ENCODE results near the gene LYZL4.

Gene LYZL4

DNA sequence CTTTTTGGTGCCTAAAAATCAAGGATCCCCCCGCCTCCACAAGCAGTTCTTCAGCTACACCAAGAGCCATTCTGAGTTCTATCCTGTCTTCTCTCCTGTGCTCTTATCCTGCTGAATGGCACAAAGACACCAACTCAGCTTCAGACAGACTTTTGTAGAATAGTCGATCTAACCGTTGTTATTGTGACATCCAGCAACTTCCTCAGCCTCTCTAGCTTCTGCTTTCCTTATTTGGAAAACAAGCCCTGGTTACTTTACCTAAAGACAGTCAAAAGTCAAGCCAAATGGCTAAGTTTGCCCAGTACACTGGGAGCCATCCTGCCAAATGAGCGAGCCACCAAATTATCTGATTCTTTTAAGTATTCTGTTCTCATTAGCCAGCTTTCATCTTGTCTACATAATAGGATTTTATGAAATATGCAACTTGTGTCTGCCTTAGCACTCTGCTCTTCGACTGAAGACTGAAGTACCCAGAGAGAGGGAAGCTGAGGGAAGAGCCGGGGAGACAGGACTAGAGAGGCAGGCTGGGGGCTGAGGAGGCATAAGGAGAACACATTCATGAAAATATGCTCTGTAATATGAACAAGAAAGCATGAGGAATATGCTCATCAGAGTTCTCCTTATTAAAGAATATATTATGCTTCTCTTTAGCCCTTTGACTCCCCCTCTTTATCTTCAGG, 35.1 kb downstream of the LYZL4 start:
- H3K9me3 ChIP-seq (ENCODE audit: control insufficient read depth in 2 of 2, low read length in 2 of 2), result no peaks in the 10 kb centered on the region
- no peak overlapping the region for H3K9ac ChIP-seq (ENCODE audit: low read depth in 1 of 2, low read length in 2 of 2)
- H3K27ac ChIP-seq (ENCODE audit: low read depth in 2 of 2, low read length in 2 of 2), result no peak overlapping the region
- no peak overlapping the region for H3K4me3 ChIP-seq (ENCODE audit: low read length in 2 of 2)
- H3K27me3 ChIP-seq (ENCODE audit: control insufficient read depth in 2 of 2, insufficient read depth in 2 of 2, low read length in 2 of 2), result no peaks in the 10 kb centered on the region
- no peaks in the 10 kb centered on the region for H3K4me1 ChIP-seq (ENCODE audit: control insufficient read depth in 2 of 2, insufficient read depth in 2 of 2, low read length in 2 of 2)
- H3K36me3 ChIP-seq (ENCODE audit: control insufficient read depth in 2 of 2, insufficient read depth in 2 of 2, low read length in 2 of 2), result no peaks in the 10 kb centered on the region

DNA sequence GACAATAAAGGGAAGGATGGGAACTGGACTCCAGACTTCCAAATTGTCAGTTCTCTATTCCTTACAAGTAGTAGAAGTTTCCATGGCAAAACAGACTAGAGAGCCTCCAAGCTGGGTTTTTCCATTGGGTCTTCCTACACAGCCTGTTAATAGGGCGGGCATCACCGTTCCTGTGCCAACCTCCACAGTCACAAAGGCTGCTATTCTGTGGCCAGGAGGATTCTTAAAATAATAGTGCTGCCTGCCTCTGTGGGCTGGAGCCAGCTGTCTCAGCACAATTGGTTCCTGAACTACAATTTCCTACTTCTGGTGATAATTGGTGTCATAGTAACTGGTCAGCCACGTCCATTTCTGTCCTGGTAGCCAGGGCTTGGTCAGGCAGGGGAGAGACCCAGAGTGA, 38.6 kb downstream of the LYZL4 start:
- H3K9me3 ChIP-seq (ENCODE audit: control insufficient read depth in 2 of 2, low read length in 2 of 2), result no peaks in the 10 kb centered on the region
- no peaks in the 10 kb centered on the region for H3K36me3 ChIP-seq (ENCODE audit: control insufficient read depth in 2 of 2, insufficient read depth in 2 of 2, low read length in 2 of 2)
- no peaks in the 10 kb centered on the region for H3K4me1 ChIP-seq (ENCODE audit: control insufficient read depth in 2 of 2, insufficient read depth in 2 of 2, low read length in 2 of 2)
- H3K27me3 ChIP-seq (ENCODE audit: control insufficient read depth in 2 of 2, insufficient read depth in 2 of 2, low read length in 2 of 2), result no peaks in the 10 kb centered on the region
- H3K4me3 ChIP-seq (ENCODE audit: low read length in 2 of 2), result no peak overlapping the region
- H3K27ac ChIP-seq (ENCODE audit: low read depth in 2 of 2, low read length in 2 of 2), result no peak overlapping the region
- H3K9ac ChIP-seq (ENCODE audit: low read depth in 1 of 2, low read length in 2 of 2), result no peak overlapping the region

DNA sequence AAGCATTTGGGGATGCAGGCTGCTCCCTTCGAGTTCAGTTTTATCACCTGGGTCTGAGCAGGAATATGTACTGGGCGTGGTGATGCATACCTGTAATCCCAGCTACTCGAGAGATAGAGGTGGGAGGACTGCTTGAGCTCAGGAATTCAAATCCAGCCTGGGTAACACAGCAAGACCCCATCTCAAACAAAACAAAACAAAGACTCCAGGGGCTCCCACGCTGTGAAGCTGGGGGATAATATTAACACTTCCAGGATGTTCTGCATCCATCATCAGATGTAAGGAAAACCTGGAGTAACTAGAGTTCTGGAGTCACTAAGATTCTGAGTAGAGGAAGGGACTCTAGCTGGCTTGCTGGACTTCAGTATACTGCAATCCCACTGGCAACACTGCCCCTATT, 40.6 kb downstream of the LYZL4 start:
- Histone ChIP-seq H3K4me1 (ENCODE audit: control insufficient read depth in 2 of 2, insufficient read depth in 2 of 2, low read length in 2 of 2) (no peaks in the 10 kb centered on the region), H3K27ac (ENCODE audit: low read depth in 2 of 2, low read length in 2 of 2) (no peak overlapping the region), H3K9ac (ENCODE audit: low read depth in 1 of 2, low read length in 2 of 2) (no peak overlapping the region), H3K9me3 (ENCODE audit: control insufficient read depth in 2 of 2, low read length in 2 of 2) (no peaks in the 10 kb centered on the region), H3K36me3 (ENCODE audit: control insufficient read depth in 2 of 2, insufficient read depth in 2 of 2, low read length in 2 of 2) (no peaks in the 10 kb centered on the region), H3K27me3 (ENCODE audit: control insufficient read depth in 2 of 2, insufficient read depth in 2 of 2, low read length in 2 of 2) (no peaks in the 10 kb centered on the region), H3K4me3 (ENCODE audit: low read length in 2 of 2) (no peak overlapping the region)

DNA sequence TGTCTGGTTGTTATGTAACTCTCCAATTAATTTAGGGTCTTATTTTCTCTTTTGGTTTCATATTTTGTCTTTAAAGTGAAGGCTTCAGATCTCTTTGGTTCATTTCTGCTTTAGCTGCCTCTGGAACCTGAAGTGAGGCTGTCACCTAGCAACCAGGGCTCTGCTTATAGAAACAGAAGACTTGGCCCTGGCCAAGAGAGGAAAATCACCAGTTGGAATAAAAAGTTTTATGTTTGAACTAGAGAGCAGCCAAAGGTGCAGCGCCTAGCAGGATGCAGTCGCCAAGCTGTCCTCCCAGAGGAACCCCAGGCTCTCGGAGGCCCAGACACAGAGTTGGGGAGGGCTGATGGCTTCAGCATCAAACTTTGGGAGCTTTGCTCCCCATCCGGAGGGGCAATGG, 41.1 kb downstream of the LYZL4 start:
- Histone ChIP-seq H3K36me3 (ENCODE audit: control insufficient read depth in 2 of 2, insufficient read depth in 2 of 2, low read length in 2 of 2) (no peaks in the 10 kb centered on the region), H3K27ac (ENCODE audit: low read depth in 2 of 2, low read length in 2 of 2) (no peak overlapping the region), H3K9ac (ENCODE audit: low read depth in 1 of 2, low read length in 2 of 2) (no peak overlapping the region), H3K4me3 (ENCODE audit: low read length in 2 of 2) (no peak overlapping the region), H3K27me3 (ENCODE audit: control insufficient read depth in 2 of 2, insufficient read depth in 2 of 2, low read length in 2 of 2) (no peaks in the 10 kb centered on the region), H3K9me3 (ENCODE audit: control insufficient read depth in 2 of 2, low read length in 2 of 2) (no peaks in the 10 kb centered on the region), H3K4me1 (ENCODE audit: control insufficient read depth in 2 of 2, insufficient read depth in 2 of 2, low read length in 2 of 2) (no peaks in the 10 kb centered on the region)

DNA sequence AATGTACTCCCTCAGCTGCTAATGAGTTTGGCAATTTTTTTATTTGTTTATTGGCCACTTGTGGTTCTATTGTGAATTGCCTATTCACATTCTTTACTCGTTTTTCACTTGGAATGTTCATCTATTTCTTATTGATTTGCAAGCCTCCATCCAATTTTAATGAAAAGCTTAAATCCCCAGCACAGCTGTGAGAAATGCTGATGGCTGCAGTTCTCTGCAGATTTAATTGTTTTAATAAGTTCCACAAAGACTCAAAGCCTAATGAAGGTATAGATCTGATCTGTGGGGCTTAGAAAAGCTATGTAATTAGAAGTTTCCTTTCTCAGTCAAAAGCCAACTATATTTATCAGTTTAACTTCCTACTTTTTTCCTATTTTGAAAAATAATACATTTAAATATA, 41.5 kb downstream of the LYZL4 start:
- Histone ChIP-seq H3K36me3 (ENCODE audit: control insufficient read depth in 2 of 2, insufficient read depth in 2 of 2, low read length in 2 of 2) (no peaks in the 10 kb centered on the region), H3K4me3 (ENCODE audit: low read length in 2 of 2) (no peak overlapping the region), H3K27me3 (ENCODE audit: control insufficient read depth in 2 of 2, insufficient read depth in 2 of 2, low read length in 2 of 2) (no peaks in the 10 kb centered on the region), H3K27ac (ENCODE audit: low read depth in 2 of 2, low read length in 2 of 2) (no peak overlapping the region), H3K9me3 (ENCODE audit: control insufficient read depth in 2 of 2, low read length in 2 of 2) (no peaks in the 10 kb centered on the region), H3K4me1 (ENCODE audit: control insufficient read depth in 2 of 2, insufficient read depth in 2 of 2, low read length in 2 of 2) (no peaks in the 10 kb centered on the region), H3K9ac (ENCODE audit: low read depth in 1 of 2, low read length in 2 of 2) (no peak overlapping the region)

DNA sequence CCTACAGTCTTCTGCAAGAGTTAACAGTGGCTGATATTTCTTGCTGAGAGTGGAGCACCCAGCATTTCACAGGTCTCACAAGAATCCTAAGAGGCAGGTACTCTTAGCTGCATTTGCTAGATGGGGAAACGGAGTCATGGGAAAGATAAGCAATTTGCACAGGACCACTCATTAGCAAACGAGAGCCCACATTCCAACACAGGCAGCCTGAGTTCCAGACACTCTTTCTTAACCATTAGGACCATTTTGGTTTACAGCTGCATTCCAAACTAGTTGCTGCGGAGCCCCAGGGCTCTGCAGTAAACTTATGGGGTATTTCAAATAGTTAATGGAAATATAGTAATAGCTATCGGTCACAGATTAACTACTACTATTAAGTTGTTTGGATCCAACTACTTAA, 42.5 kb downstream of the LYZL4 start:
- Histone ChIP-seq H3K27me3 (ENCODE audit: control insufficient read depth in 2 of 2, insufficient read depth in 2 of 2, low read length in 2 of 2) (no peaks in the 10 kb centered on the region), H3K9ac (ENCODE audit: low read depth in 1 of 2, low read length in 2 of 2) (no peak overlapping the region), H3K4me1 (ENCODE audit: control insufficient read depth in 2 of 2, insufficient read depth in 2 of 2, low read length in 2 of 2) (no peaks in the 10 kb centered on the region), H3K27ac (ENCODE audit: low read depth in 2 of 2, low read length in 2 of 2) (no peak overlapping the region), H3K9me3 (ENCODE audit: control insufficient read depth in 2 of 2, low read length in 2 of 2) (no peaks in the 10 kb centered on the region), H3K4me3 (ENCODE audit: low read length in 2 of 2) (no peak overlapping the region), H3K36me3 (ENCODE audit: control insufficient read depth in 2 of 2, insufficient read depth in 2 of 2, low read length in 2 of 2) (no peaks in the 10 kb centered on the region)

DNA sequence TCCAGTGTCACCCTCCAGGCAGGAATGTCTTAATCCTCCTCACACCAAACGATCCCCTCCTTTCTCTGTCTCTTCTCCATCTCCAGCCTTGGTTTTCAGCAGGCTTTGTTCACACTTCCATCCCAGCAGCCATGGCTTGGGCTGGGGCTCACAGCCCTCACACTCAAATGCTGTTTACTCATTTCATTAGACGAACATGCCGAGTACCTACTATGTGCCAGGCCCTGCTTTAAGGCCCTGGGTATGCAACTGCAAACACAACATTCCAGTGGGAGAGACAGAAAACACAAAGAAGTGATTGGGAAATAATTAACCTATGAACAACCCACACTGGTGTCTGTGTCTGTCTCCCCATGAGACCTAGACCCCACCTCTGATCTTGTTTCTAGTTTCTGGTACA, 43.9 kb downstream of the LYZL4 start:
- Histone ChIP-seq H3K27me3 (ENCODE audit: control insufficient read depth in 2 of 2, insufficient read depth in 2 of 2, low read length in 2 of 2) (no peaks in the 10 kb centered on the region), H3K36me3 (ENCODE audit: control insufficient read depth in 2 of 2, insufficient read depth in 2 of 2, low read length in 2 of 2) (no peaks in the 10 kb centered on the region), H3K27ac (ENCODE audit: low read depth in 2 of 2, low read length in 2 of 2) (no peak overlapping the region), H3K4me1 (ENCODE audit: control insufficient read depth in 2 of 2, insufficient read depth in 2 of 2, low read length in 2 of 2) (no peaks in the 10 kb centered on the region), H3K9ac (ENCODE audit: low read depth in 1 of 2, low read length in 2 of 2) (no peak overlapping the region), H3K4me3 (ENCODE audit: low read length in 2 of 2) (no peak overlapping the region), H3K9me3 (ENCODE audit: control insufficient read depth in 2 of 2, low read length in 2 of 2) (no peaks in the 10 kb centered on the region)

DNA sequence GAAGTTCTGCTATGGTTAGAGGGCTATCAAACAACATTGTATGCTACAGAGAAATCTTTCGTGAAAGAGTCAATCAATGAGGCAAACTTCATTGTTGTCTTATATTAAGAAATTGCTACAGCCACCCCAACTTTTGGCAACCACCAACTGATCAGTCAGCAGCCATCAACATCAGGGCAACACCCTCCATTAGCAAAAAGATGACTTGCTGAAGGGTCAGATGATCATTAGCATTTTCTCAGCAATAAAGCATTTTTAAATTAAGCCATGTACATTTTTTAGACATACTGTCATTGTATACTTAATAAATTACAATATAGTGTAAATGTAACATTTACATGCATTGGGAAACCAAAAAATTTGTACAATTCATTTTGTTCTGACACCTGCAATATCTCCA, 53.1 kb downstream of the LYZL4 start:
- no peaks in the 10 kb centered on the region for H3K36me3 ChIP-seq (ENCODE audit: control insufficient read depth in 2 of 2, insufficient read depth in 2 of 2, low read length in 2 of 2)
- H3K9me3 ChIP-seq (ENCODE audit: control insufficient read depth in 2 of 2, low read length in 2 of 2), result no peaks in the 10 kb centered on the region
- H3K27me3 ChIP-seq (ENCODE audit: control insufficient read depth in 2 of 2, insufficient read depth in 2 of 2, low read length in 2 of 2), result no peaks in the 10 kb centered on the region
- no peak overlapping the region for H3K4me3 ChIP-seq (ENCODE audit: low read length in 2 of 2)
- no peak overlapping the region for H3K9ac ChIP-seq (ENCODE audit: low read depth in 1 of 2, low read length in 2 of 2)
- H3K27ac ChIP-seq (ENCODE audit: low read depth in 2 of 2, low read length in 2 of 2), result no peak overlapping the region
- no peaks in the 10 kb centered on the region for H3K4me1 ChIP-seq (ENCODE audit: control insufficient read depth in 2 of 2, insufficient read depth in 2 of 2, low read length in 2 of 2)

DNA sequence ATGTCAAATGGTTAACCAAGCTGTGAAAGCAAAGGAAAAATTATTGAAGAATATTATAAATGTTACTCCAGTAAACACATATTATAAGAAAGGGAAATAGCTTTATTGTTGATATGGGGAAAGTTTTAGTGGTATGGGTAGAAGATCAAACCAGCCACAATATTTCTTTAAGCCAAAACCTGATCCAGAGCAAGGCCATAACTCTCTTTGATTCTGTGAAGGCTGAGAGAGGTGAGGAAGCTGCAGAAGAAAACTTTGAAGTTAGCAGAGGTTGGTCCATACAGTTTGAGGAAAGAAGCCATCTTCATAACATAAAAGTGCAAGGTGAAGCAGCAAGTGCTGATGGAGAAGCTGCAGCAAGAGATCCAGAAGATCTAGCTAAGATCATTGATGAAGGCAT, 54.8 kb downstream of the LYZL4 start:
- Histone ChIP-seq H3K4me3 (ENCODE audit: low read length in 2 of 2) (no peak overlapping the region), H3K4me1 (ENCODE audit: control insufficient read depth in 2 of 2, insufficient read depth in 2 of 2, low read length in 2 of 2) (no peaks in the 10 kb centered on the region), H3K9me3 (ENCODE audit: control insufficient read depth in 2 of 2, low read length in 2 of 2) (no peaks in the 10 kb centered on the region), H3K27me3 (ENCODE audit: control insufficient read depth in 2 of 2, insufficient read depth in 2 of 2, low read length in 2 of 2) (no peaks in the 10 kb centered on the region), H3K9ac (ENCODE audit: low read depth in 1 of 2, low read length in 2 of 2) (no peak overlapping the region), H3K36me3 (ENCODE audit: control insufficient read depth in 2 of 2, insufficient read depth in 2 of 2, low read length in 2 of 2) (no peaks in the 10 kb centered on the region), H3K27ac (ENCODE audit: low read depth in 2 of 2, low read length in 2 of 2) (no peak overlapping the region)

DNA sequence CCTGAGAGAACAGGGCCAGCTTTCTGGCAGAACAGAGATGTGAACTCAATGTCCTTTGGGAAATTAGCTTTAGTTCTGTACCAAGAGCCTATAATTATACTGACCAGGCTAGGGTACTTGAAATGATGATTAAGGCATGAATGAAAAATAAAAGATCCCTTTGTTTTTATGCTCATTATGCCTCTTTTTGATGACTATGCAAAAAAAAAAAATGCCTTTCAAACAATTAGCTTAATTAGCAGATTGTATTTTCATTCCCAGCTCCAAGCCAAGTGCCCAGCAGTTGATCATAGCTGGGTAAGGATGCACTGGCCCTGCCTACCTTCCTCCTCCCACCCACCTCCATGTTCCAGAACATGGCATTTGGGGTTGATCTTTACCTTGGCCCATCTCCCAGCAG, 56.8 kb downstream of the LYZL4 start:
- Histone ChIP-seq H3K9ac (ENCODE audit: low read depth in 1 of 2, low read length in 2 of 2) (no peak overlapping the region), H3K4me1 (ENCODE audit: control insufficient read depth in 2 of 2, insufficient read depth in 2 of 2, low read length in 2 of 2) (no peaks in the 10 kb centered on the region), H3K27ac (ENCODE audit: low read depth in 2 of 2, low read length in 2 of 2) (no peak overlapping the region), H3K4me3 (ENCODE audit: low read length in 2 of 2) (no peak overlapping the region), H3K36me3 (ENCODE audit: control insufficient read depth in 2 of 2, insufficient read depth in 2 of 2, low read length in 2 of 2) (no peaks in the 10 kb centered on the region), H3K27me3 (ENCODE audit: control insufficient read depth in 2 of 2, insufficient read depth in 2 of 2, low read length in 2 of 2) (no peaks in the 10 kb centered on the region), H3K9me3 (ENCODE audit: control insufficient read depth in 2 of 2, low read length in 2 of 2) (no peaks in the 10 kb centered on the region)

DNA sequence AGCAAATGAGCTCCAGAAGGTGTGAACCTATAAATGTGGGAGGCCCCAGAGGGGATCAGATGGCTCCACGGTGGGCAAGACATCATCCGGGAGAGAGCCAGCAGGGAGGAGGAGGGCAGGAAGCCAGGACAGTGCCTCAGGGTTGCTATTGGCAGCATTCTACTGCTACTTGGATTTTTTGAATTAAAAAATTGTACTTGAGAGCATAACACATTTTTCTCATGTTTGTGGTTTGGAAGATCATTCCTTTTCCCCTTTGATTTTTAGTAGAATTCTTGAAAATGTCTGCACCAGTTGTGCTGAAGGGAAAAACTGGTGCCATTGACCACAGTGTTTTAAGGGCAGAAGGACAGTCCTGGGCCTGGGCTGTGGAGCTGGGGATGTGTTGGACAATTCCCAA, 59.2 kb downstream of the LYZL4 start:
- Histone ChIP-seq H3K4me1 (ENCODE audit: control insufficient read depth in 2 of 2, insufficient read depth in 2 of 2, low read length in 2 of 2) (no peaks in the 10 kb centered on the region), H3K9me3 (ENCODE audit: control insufficient read depth in 2 of 2, low read length in 2 of 2) (no peaks in the 10 kb centered on the region), H3K4me3 (ENCODE audit: low read length in 2 of 2) (no peak overlapping the region), H3K27ac (ENCODE audit: low read depth in 2 of 2, low read length in 2 of 2) (no peak overlapping the region), H3K9ac (ENCODE audit: low read depth in 1 of 2, low read length in 2 of 2) (no peak overlapping the region), H3K27me3 (ENCODE audit: control insufficient read depth in 2 of 2, insufficient read depth in 2 of 2, low read length in 2 of 2) (no peaks in the 10 kb centered on the region), H3K36me3 (ENCODE audit: control insufficient read depth in 2 of 2, insufficient read depth in 2 of 2, low read length in 2 of 2) (no peaks in the 10 kb centered on the region)
